H1 (cell line): ENCODE results near the gene HOXD1. TPM values are rescaled to one million over a fixed set of nuclear protein-coding genes. Genes with fewer than 3 reads are reported as not detected.

Source experiments
- SP1 ChIP-seq: IDR thresholded peaks from 2 replicates; pipeline ENCODE4 v1.6.1; 2011; ENCODE audit warnings: low read depth, low read length
- SP4 ChIP-seq: IDR thresholded peaks from 2 replicates; pipeline ENCODE4 v1.6.1; 2012; ENCODE audit warnings: low read length, inconsistent platforms
- polyA plus RNA-seq, 7 experiments: library from polyadenylated mRNA; depleted of rRNA in 3 of 7; stranded (reverse) in 5 of 7; unstranded in 2 of 7; fragments of >200 nt in 5 of 7; fragments of 200-250 nt in 2 of 7; gene quantifications; 1 replicate in 5 of 7; 2 replicates in 1 of 7; 4 replicates in 1 of 7; pipeline versions ENCODE4 v1.2.1 to v1.2.3, GENCODE V29; 2011 to 2013; ENCODE audit warnings: missing spikeins in 2 of 7, mixed read lengths in 2 of 7
- total RNA-seq: library from RNA; stranded (reverse); fragmentation: NEBNext Ultra II Directional; extraction: Animal tissue kit (Norgen Biotek cat#: 25700); gene quantifications from 2 replicates; pipeline ENCODE4 v1.2.1, GENCODE V29; 2021

HOXD1 gene
- total and polyA plus RNA-seq, 2 of the 8 experiments (the other 6 are each of a cell fraction or from before 2014, with no cell fraction given), result 0.03 TPM; not detected in 1

GRCh38 chr2:176151442-176152287 is 36.8 kb upstream of the HOXD1 start, which contains the start of gene HOXD4 (continued):
- TF ChIP-seq SP1 (no peak), SP4 (no peak)
